Caki2 (cell line): Measurements from ENCODE around the gene ZC2HC1B. TPM values are rescaled to one million over a fixed set of nuclear protein-coding genes. Genes with fewer than 3 reads are reported as not detected.
A peak's percentile ranks its signal among the peaks of the same experiment; 100 is the strongest.
"Not testable (repeated sequence)": the region's sequence is repeated elsewhere in the genome, so short reads cannot be mapped to it uniquely, and the experiment has no call there.

ENCODE experiments used
- DNase-seq: peaks from one replicate; pipeline ENCODE4 v3.0.0-alpha.2; 2015; ENCODE audit warnings: low read depth
- in situ Hi-C: cut with HindIII; loops from 2 replicates; pipeline ENCODE4 v1.10.0; 2016; ENCODE audit warnings: low sequenced_read_pairs, low pct_unique_long_range_greater_than_20kb, mixed read lengths
- total RNA-seq: library from RNA; depleted of rRNA; stranded (reverse); fragments of >200 nt; shearing (Covaris generic); gene quantifications from 2 replicates; pipeline ENCODE4 v1.2.3, GENCODE V29; 2014; ENCODE audit warnings: low replicate concordance

The ZC2HC1B gene
- total RNA-seq, 1 experiment from 2014 or later, result not detected

- in situ Hi-C loops, result no loop called here
- DNase-seq, result no peak
These were observed 37.8 kb downstream of the ZC2HC1B start for GRCh38 chr6:143901885-143902750.

GRCh38 chr6:143902827-143903226, 38.6 kb downstream of the ZC2HC1B start:
- no peak for DNase-seq
- in situ Hi-C loops, result no loop called here

- in situ Hi-C loops, result no loop called here
- DNase-seq, result no peak
These were observed 46.8 kb downstream of the ZC2HC1B start for GRCh38 chr6:143911028-143911427.

GRCh38 chr6:143912671-143913070, 48.4 kb downstream of the ZC2HC1B start:
- no peak for DNase-seq
- in situ Hi-C loops, result no loop called here

- in situ Hi-C loops, result not testable (repeated sequence)
These were observed 52.8 kb downstream of the ZC2HC1B start for GRCh38 chr6:143917026-143917425.

GRCh38 chr6:143928853-143929252, 64.6 kb downstream of the ZC2HC1B start:
- DNase-seq, result no peak

More at GRCh38 chr6:143917026-143917425, 52.8 kb downstream of the ZC2HC1B start:
- not testable (repeated sequence) for DNase-seq

GRCh38 chr6:143929975-143930374, 65.7 kb downstream of the ZC2HC1B start:
- no peak for DNase-seq
- in situ Hi-C loops, result no loop called here

More at GRCh38 chr6:143928853-143929252, 64.6 kb downstream of the ZC2HC1B start:
- in situ Hi-C loops, result no loop called here

- no peak for DNase-seq
- in situ Hi-C loops, result no loop called here
These were observed 70.1 kb downstream of the ZC2HC1B start for GRCh38 chr6:143934331-143934730.

- DNase-seq, result no peak
- in situ Hi-C loops, result no loop called here
These were observed 70.6 kb downstream of the ZC2HC1B start for GRCh38 chr6:143934867-143935266.

- in situ Hi-C loops, result no loop called here
These were observed 72.1 kb downstream of the ZC2HC1B start for GRCh38 chr6:143936347-143936746.

GRCh38 chr6:143936778-143937667, 72.7 kb downstream of the ZC2HC1B start:
- DNase-seq, result no peak
- in situ Hi-C loops, result no loop called here

More at GRCh38 chr6:143936347-143936746, 72.1 kb downstream of the ZC2HC1B start:
- no peak for DNase-seq

- no peak for DNase-seq
- in situ Hi-C loops, result no loop called here
These were observed 73.3 kb downstream of the ZC2HC1B start for GRCh38 chr6:143937668-143937970.

- DNase-seq, result no peak
- in situ Hi-C loops, result no loop called here
These were observed 75.1 kb downstream of the ZC2HC1B start for GRCh38 chr6:143939364-143939763.

GRCh38 chr6:143940011-143940597, 75.8 kb downstream of the ZC2HC1B start:
- in situ Hi-C loops, result no loop called here

GRCh38 chr6:143941852-143942627, 77.8 kb downstream of the ZC2HC1B start:
- peak; percentile 14 for DNase-seq
- in situ Hi-C loops, result no loop called here

More at GRCh38 chr6:143940011-143940597, 75.8 kb downstream of the ZC2HC1B start:
- peak; percentile 29 for DNase-seq

GRCh38 chr6:143948208-143948607, 83.9 kb downstream of the ZC2HC1B start:
- in situ Hi-C loops, result no loop called here
- DNase-seq, result no peak

GRCh38 chr6:143949535-143949934, 85.3 kb downstream of the ZC2HC1B start:
- DNase-seq, result no peak
- in situ Hi-C loops, result no loop called here

- no peak for DNase-seq
- in situ Hi-C loops, result no loop called here
These were observed 85.7 kb downstream of the ZC2HC1B start for GRCh38 chr6:143949962-143950361.
